Urothelium cell line (cell line): ENCODE results near the gene NFKB1.

Experiments used
- DNase-seq: peaks from one replicate; pipeline ENCODE4 v3.0.0; 2011; ENCODE audit warnings: low spot score, mixed read lengths
- FAIRE-seq: peaks from 2 replicates; lab custom pipeline; 2011; peaks lifted over from hg19 to GRCh38; lab: Jason Lieb, UNC

Gene NFKB1

GRCh38 chr4:102527695-102528283 is 26.6 kb downstream of the NFKB1 start:
- no peak for DNase-seq
- no peak for FAIRE-seq

GRCh38 chr4:102529977-102530376 is 28.8 kb downstream of the NFKB1 start:
- DNase-seq (no peak), FAIRE-seq (no peak)

DNA sequence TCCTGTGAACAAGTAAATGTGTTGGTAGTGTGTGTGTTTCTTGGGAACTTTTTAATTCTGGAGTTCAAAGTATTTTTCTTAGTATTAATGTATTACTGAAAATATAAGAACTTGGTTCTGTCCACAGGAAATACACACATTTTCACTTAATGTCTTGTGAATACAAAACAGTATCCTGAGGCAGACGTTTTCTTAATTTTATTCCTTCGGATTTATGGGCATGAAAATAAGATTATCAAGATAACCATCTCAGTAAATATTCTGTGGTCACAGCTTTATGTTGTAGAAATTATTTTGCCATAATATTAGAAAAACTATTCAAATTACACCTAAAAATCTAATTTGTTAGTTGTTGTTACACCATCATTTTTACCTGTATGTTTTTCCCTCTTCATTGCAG is 29.8 kb downstream of the NFKB1 start:
- FAIRE-seq = no peak
- no peak for DNase-seq

DNA sequence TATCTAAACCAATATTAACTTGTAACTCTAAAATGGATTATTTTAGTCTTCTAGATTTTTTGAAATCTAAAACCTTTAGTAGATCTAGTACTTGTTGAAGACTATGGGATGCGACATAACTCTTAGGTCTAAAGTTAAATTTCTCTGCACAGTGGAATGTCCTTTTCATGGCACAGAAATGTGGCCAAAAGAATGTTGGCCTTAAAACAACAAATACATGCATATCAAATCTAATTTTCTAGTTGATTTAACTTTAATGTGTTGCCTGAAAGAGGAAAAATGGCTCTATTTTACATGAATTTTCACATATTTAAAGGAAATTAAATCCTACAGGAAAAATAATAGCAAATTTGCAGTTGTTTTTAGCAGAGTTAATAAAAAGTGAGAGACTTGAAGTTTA is 30.3 kb downstream of the NFKB1 start:
- DNase-seq (no peak), FAIRE-seq (no peak)

DNA sequence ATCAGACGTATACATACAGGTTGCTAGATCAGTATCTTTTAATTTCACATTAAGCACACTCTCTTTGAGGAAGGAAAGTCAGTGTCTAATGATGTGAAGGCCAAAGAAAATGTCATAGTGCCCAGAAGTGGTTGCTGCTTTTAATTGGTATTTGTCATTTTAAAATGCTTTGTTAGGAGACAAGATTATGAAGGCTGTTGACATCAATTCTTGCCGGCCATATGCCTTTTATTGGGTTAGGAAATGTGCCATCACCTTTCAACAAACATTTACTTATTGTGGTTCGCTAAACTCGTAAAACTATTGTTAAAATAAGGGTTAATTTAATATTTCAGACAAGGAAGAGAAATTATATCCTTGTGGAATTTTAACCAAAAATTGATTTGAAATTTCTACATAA is 32.2 kb downstream of the NFKB1 start:
- FAIRE-seq = no peak

GRCh38 chr4:102533904-102534303 is 32.7 kb downstream of the NFKB1 start:
- FAIRE-seq = no peak
- DNase-seq = no peak

More for the DNA sequence above, 32.2 kb downstream of the NFKB1 start:
- DNase-seq = no peak

DNA sequence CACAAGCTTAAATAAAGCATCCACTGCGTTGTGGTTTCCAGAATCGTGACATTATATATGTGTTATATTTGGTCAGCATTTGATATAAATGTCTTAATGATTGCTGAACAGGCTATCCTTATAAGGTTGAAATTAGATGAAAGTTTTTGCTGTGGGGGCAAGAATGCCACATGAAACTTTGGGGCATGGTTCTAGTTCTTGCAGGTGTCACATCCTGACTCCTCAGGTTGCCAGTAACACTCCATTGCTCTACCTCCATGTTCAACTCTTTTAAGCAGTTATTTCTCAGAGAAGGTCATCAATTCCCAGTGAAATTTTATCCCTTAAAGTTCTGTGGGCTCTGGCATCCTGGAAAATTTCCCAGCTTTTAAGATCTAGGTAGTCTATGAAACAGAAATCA is 33.7 kb downstream of the NFKB1 start:
- no peak for DNase-seq

DNA sequence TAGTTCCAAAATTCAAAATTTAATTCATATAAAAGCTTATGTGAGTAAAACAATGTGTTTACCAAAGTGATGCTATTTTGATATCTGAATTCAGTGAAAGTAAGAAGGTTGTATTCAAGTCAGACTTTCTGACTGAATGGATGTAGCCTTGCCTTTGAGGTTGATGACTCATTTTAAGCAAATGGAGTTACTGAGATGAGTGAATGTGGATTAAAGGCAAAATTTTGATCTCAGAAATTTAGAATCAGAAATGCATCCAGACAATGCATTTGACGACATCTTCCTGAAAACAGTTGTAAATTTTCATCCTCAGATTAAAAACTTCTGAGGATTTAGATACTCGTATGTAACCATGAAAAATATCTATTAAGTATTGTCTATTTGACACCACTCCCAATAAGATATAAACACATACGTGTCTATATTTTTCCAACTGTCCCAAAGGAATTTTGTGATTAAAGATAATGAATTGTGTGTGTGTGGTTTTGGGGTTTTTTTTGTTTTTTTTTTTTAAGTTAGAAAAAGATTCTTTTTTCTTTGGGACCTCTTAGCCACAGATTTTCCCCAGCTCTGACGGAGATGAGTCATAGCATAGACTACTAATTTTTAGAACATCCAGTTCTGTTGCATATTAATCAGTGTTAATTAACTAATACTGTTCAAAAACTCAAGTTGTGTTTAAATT is 34.4 kb downstream of the NFKB1 start:
- DNase-seq (peak; percentile 29), FAIRE-seq (no peak)

More for the DNA sequence above, 33.7 kb downstream of the NFKB1 start:
- no peak for FAIRE-seq

DNA sequence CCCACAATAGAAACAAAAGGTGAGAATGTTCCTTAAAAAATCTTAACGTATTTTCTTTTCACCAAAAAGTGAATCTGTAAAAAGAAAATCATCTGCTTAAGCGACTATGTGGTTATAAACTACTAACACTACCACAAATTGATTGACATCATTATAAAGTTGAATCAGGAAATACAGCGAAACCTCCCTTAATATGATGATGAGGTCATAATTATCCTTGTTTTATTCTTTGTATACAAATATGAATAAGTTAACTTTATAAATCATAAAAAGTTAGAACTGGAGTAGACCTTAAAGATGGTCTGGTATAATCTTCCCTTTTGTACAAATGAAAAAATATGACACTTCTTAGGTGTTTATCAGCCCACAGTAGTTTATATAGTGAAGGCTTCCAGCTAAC is 35.6 kb downstream of the NFKB1 start:
- DNase-seq (no peak), FAIRE-seq (no peak)

- DNase-seq = no peak
- no peak for FAIRE-seq
These were observed 36.1 kb downstream of the NFKB1 start for GRCh38 chr4:102537269-102537668.

DNA sequence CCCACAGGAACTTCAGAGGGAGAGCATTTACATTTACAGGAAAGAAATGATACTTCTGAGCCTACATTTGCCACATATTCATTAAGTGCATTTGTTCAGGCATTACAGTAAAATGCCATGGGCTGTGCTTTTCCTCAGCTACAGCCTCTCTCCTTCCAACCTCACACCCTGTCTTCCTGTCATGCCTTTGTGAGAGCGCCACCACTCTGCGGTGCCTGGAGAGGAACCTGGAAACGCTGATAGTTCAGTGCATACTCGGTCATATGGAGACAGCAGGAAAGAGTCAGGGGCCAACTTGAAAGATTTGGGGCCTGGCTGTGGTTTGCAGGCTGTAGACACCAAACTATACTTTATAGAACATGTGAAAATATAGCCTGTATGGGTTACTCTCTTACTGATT is 40.5 kb downstream of the NFKB1 start:
- no peak for DNase-seq
- no peak for FAIRE-seq

GRCh38 chr4:102543030-102543928 is 42.1 kb downstream of the NFKB1 start:
- DNase-seq (no peak), FAIRE-seq (no peak)

DNA sequence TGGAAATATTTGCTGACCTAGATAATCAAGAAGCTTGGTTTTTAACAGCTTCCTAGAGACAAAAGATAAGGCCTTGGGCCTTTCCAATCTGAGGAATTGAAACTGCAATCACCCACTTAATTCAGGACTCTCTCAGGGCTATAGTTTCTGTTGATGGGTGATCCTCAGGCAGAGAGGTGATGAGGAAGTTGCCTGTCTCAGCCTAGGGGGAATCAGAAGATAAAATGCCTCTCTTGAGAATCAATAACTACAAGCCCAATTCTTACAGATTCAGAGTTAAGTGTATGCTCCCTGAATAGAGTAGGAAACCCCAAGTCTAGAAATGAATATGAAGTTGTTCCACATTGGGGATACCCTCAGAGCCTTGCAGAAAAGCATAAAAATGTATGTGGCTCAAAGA is 45.5 kb downstream of the NFKB1 start:
- FAIRE-seq (no peak), DNase-seq (no peak)

GRCh38 chr4:102547973-102548372 is 46.8 kb downstream of the NFKB1 start:
- peak; percentile 37 for FAIRE-seq

DNA sequence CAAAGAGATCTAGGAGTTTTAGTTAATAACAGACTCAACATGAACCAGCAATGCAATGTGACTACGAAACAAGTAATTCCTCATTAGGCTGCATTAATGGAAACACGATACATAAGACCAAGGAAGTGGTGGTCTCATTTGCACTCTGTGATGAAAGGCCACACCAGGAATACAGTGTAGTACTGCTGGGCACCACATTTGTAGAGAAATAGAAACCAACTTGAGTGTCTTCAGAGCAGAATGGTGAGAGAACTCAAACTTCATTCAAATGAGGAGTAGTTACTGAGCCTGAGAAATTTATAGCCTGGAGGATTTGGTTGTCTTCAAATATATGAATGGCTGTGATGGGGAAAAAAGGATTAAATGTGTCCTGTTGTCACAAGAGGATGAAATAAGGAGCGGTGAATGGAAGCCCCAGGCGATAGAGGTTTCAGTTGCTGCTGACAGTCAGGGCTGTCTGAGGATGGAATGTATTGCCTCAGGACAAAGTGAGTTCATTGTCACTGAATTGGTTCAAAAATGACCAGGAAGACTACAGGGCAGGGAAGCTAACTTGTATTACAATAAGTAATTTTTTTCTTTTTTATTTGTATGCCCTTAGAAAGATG is 50.9 kb downstream of the NFKB1 start:
- FAIRE-seq = no peak
- no peak for DNase-seq

More at GRCh38 chr4:102547973-102548372, 46.8 kb downstream of the NFKB1 start:
- no peak for DNase-seq

- DNase-seq (no peak), FAIRE-seq (no peak)
These were observed 51.6 kb downstream of the NFKB1 start for GRCh38 chr4:102552781-102553180.

- no peak for FAIRE-seq
- no peak for DNase-seq
These were observed 52.8 kb downstream of the NFKB1 start for GRCh38 chr4:102553982-102554381.

DNA sequence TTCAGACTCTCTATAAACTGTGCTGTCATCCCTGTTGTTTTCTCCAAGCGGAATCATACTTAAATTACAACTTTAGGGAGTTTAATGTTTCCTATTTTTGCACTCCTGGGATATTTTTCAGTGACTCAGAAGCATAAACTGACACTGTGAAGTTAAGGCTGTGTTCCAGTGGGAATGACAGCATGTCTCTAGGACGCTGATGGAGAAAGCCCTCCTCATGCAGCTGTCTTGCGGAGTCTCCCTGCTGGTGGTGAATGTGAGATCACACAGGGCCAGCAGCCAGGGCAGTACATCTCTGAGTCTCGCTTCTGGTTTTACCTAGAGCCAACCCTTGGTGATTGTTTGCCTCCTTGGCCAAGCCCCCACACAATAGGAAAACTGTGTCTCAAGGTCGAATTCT is 53.3 kb downstream of the NFKB1 start:
- FAIRE-seq (no peak), DNase-seq (no peak)

DNA sequence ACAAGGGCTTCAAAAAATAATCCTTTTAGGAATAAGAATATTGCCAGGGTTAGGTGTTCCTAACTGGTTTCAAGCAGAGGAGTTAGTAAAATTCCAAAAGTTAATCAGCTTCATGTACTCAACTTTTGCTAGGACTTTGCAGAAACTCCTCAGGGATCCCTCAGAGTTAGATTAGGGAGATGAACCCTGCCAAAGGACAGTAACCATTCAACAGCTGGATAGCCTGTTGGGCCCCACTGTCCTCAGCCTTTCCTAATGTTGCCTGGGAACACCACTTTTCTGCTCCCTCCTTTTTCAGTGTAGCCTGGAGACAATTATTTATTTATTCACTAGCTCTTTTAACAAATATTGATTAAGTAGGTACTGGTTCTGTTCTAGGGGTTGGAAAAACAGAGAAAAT is 53.8 kb downstream of the NFKB1 start:
- DNase-seq (no peak), FAIRE-seq (no peak)

DNA sequence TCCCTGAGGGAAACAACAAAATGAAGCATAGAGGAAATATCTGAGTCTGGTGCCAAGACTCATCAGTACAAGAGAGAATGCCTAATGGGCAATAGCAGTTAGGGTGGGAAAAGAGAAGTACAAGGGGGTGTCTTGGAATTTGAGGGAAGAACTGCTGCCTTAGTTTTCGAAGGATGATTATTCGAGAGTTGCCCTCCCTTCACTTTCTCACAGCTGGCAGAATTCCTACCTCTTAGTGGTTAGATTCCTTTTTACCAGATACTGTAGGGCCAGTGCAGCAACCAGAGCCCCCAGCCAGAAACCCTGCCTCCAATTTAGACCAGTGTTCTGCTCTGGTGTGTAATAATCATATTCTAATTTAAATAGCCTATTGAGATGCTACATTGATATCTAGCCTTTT is 56.5 kb downstream of the NFKB1 start:
- DNase-seq (no peak), FAIRE-seq (no peak)

GRCh38 chr4:102560115-102560514 is 59.0 kb downstream of the NFKB1 start:
- DNase-seq (no peak), FAIRE-seq (no peak)
